ENCODE measurements around the gene NBAS. TPM values are rescaled to one million over a fixed set of nuclear protein-coding genes. Genes with fewer than 3 reads are reported as not detected.
A peak's percentile ranks its signal among the peaks of the same experiment; 100 is the strongest.

NBAS gene
- total and polyA plus RNA-seq, 5 experiments from 2014 or later: 19.0 to 35.0 (median 20.6) TPM

DNA sequence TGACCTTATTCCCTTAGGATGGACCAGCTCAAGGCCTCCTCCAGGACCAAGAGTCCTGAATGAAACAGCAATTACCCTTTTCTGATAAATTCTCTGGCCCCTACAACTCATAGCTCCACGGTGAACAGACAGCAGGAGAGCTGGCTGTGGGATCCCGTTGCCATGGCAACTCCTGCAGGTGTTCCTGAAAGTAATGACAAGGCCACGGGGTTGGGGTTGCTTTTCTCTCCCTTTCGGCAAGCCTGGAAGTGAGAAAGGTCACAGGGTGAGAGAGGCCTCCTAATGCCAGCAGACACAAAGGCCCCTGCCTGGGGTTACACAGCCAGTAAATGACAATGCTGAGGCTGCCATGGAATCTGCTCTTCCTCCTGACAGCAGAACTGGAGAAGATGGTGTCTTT, 403.0 kb downstream of the NBAS start:
- H3K4me1 Mint-ChIP-seq: peaks cover 10 to 19% (median 14%) of the 10 kb centered on the region in 4 donors
- no peak for DNase-seq
- POLR2A ChIA-PET: no interaction called here
- no peaks in the 10 kb centered on the region for H3K36me3 Mint-ChIP-seq
- ATAC-seq: no peak
- no peaks in the 10 kb centered on the region for H3K9me3 Mint-ChIP-seq
- no peak overlapping the region for H3K27ac Mint-ChIP-seq
- H3K4me3 Mint-ChIP-seq: no peak overlapping the region
- H3K27me3 Mint-ChIP-seq: no peaks in the 10 kb centered on the region

DNA sequence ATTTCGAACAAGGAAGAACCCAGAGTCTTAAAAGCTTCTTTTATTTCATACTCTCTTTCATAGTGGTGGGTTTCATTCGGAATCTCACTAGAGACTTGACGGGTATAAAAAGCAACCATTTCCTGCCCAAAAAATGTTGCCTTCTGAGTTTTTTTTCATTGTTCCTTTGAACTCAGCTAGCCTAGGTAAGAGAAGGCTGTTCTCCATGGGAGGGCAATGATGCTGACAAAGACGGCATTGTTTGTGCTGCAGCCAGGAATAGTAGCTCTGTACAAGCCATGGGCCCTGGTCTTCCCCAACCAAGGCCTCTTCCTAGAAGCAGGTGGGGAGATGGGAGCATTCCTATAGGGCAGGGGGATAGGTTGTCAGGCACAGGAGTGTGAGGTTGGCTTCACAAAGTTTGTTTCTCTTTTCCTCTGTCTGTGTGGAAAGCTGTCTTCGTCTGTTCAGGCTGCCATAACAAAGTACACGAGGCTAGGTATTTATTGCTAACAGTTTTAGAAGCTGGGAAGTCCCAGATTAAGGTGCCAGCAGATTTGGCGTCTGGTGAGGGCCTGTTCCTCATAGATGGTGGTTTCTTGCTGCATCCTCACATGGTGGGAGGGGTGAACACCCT, 405.1 kb downstream of the NBAS start:
- Mint-ChIP-seq H3K9me3 (no peaks in the 10 kb centered on the region), H3K27ac (peak overlapping the region in 9 of 10 donors; percentile 65 to 95 (median 89)), H3K4me1 (peaks cover 10 to 19% (median 13%) of the 10 kb centered on the region in 4 donors), H3K4me3 (peak overlapping the region in 8 of 10 donors; percentile 1 to 53 (median 22)), H3K27me3 (no peaks in the 10 kb centered on the region), H3K36me3 (peaks cover 0 to 2% (median 0%) of the 10 kb centered on the region in 3 donors)
- POLR2A ChIA-PET: no interaction called here
- peak in 3 of 10 donors; percentile 19 to 51 (median 48) for DNase-seq
- ATAC-seq: peak; percentile 50 to 80

DNA sequence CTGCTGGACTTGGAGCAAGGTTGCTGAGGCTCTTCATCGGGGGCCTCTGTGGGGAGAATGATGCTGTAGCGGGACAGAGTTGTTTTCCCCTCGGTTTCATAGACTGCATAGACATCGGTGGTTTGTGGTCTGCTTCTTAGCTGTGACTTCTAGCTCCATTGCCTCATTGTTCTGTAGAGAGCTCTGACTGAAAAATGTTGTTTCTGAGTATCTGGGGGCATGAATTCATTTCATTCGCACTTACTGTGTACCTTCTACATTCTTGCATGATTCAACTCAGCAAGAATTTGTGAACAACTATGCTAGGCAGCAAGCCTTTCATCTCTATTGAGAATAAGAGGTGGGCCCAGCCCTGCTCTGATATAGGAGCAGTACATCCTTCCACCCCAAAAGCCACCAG, 406.8 kb downstream of the NBAS start:
- Mint-ChIP-seq H3K27me3 (no peaks in the 10 kb centered on the region), H3K4me3 (no peak overlapping the region), H3K4me1 (peaks cover 10 to 19% (median 12%) of the 10 kb centered on the region in 4 donors), H3K9me3 (no peaks in the 10 kb centered on the region), H3K27ac (peak overlapping the region in 3 of 10 donors; percentile 21 to 41 (median 27)), H3K36me3 (peaks cover 0 to 2% (median 0%) of the 10 kb centered on the region in 3 donors)
- POLR2A ChIA-PET: no interaction called here
- DNase-seq (no peak), ATAC-seq (no peak)

DNA sequence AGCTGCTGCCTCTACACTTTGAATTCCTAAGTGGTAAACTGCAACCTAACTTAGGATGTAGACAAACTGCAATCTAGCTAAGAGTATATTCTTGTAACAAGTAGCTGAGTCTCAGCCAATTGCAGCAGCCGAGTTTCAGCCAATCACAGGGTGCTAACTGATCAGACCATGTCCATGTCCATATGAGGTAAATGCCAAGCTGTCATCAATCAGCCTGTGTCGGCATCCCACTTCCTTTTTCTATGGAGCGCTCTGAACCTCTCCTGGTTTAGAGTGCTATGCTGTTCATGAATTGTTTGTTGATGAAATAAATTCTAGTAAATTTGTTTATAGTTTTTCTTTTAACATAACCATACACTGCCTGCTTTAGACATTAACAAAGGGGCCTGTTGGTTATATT, 408.8 kb downstream of the NBAS start:
- no peak overlapping the region for H3K4me3 Mint-ChIP-seq
- DNase-seq (no peak), ATAC-seq (no peak)
- H3K36me3 Mint-ChIP-seq: peaks cover 0 to 2% (median 0%) of the 10 kb centered on the region in 3 donors
- H3K9me3 Mint-ChIP-seq: no peaks in the 10 kb centered on the region
- peaks cover 0 to 3% (median 0%) of the 10 kb centered on the region in 5 donors for H3K27me3 Mint-ChIP-seq
- POLR2A ChIA-PET: no interaction called here
- no peak overlapping the region for H3K27ac Mint-ChIP-seq
- H3K4me1 Mint-ChIP-seq: peaks cover 10 to 19% (median 12%) of the 10 kb centered on the region in 4 donors

DNA sequence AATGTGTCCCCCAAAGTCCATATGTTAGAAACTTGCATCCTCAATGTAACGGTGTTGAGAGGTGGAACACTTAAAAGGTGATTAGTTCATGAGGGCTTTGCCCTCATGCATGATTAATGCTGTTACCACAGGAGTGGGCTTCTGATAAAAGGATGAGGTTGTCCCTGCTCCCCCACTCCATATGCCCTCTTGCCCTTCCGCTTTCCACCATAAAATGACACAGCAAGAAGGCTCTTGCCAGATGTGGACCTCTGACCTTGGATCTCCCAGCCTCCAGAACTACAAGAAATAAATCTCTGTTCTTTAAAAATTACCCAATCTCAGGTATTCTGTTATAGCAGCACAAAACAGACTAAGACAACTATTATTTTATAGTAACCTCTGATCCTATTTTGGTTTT, 412.1 kb downstream of the NBAS start:
- no peak overlapping the region for H3K4me3 Mint-ChIP-seq

DNA sequence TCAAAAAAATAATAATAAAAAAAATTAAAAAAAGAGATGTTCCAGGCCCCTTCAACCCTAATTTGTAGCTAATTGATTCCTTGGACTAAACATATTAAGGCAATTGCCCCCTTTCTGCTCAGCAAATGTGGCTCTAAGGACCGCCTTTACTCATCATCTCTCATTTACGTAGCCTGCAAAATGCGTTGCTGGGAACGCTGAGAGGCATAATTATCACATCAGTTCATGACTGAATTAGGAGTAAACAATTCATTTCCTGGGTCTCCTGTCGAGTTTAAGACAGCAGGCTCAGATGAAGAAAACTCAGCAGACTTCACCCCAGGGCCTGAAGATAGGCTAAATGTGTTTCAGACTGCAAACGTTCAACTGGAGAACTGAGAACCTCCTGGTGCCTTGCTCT, 413.5 kb downstream of the NBAS start:
- DNase-seq (no peak), ATAC-seq (no peak)
- Mint-ChIP-seq H3K36me3 (no peaks in the 10 kb centered on the region), H3K9me3 (no peaks in the 10 kb centered on the region), H3K27me3 (peaks cover 0 to 7% (median 0%) of the 10 kb centered on the region in 5 donors), H3K27ac (no peak overlapping the region), H3K4me3 (no peak overlapping the region), H3K4me1 (peaks cover 3 to 7% (median 6%) of the 10 kb centered on the region in 4 donors)
- POLR2A ChIA-PET: no interaction called here

More for the DNA sequence above, 412.1 kb downstream of the NBAS start:
- no peaks in the 10 kb centered on the region for H3K4me1 Mint-ChIP-seq
- DNase-seq (no peak), ATAC-seq (no peak)
- no peaks in the 10 kb centered on the region for H3K9me3 Mint-ChIP-seq
- POLR2A ChIA-PET: no interaction called here
- H3K27me3 Mint-ChIP-seq: peaks cover 0 to 7% (median 0%) of the 10 kb centered on the region in 5 donors
- no peak overlapping the region for H3K27ac Mint-ChIP-seq
- peaks cover 0 to 2% (median 0%) of the 10 kb centered on the region in 3 donors for H3K36me3 Mint-ChIP-seq

DNA sequence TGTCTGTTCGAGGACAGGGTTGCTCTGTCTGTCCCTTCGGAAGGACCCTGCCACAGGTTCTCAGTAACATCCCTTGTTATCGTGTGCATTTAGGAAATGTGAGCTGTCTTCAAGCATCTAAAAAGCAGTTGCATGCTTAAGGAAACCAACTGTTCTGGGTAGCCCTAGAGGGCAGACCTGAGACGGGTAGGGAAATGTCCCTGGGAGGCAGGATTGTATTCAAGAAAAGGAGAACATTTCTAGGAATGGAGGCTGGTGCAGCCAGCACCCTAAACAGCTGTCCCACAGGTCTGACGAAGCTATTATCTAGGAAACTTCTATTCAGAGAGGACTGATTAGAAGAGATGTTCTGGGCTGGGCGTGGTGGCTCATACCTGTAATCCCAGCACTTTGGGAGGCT, 414.2 kb downstream of the NBAS start:
- POLR2A ChIA-PET: no interaction called here
- no peak overlapping the region for H3K27ac Mint-ChIP-seq
- H3K27me3 Mint-ChIP-seq: peaks cover 0 to 7% (median 0%) of the 10 kb centered on the region in 5 donors
- H3K4me3 Mint-ChIP-seq: no peak overlapping the region
- ATAC-seq (no peak), DNase-seq (no peak)
- no peaks in the 10 kb centered on the region for H3K36me3 Mint-ChIP-seq
- peaks cover 7 to 13% (median 13%) of the 10 kb centered on the region in 4 donors for H3K4me1 Mint-ChIP-seq
- no peaks in the 10 kb centered on the region for H3K9me3 Mint-ChIP-seq

DNA sequence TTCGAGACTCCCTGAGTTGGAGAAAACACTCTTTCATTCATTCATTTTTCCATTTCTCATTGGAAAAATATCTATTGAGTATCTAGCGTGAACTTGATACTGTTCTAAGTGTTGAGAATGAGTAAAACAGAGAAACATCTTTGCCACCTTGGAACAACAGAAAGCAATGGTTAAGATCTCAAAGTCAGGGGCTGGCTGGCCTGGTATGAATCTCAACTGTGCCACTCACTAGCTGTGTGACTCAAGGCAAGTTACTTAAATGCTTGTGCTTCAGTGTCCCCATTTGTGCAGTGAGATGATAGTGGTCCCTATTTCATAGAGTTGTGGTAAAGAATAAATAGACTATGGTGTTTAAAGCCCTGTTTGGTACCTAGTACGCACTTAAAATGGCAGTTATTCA, 415.2 kb downstream of the NBAS start:
- peaks cover 0 to 7% (median 0%) of the 10 kb centered on the region in 5 donors for H3K27me3 Mint-ChIP-seq
- H3K9me3 Mint-ChIP-seq: no peaks in the 10 kb centered on the region
- H3K4me3 Mint-ChIP-seq: no peak overlapping the region
- POLR2A ChIA-PET: no interaction called here
- H3K36me3 Mint-ChIP-seq: no peaks in the 10 kb centered on the region
- ATAC-seq (no peak), DNase-seq (no peak)
- peaks cover 12 to 24% (median 23%) of the 10 kb centered on the region in 4 donors for H3K4me1 Mint-ChIP-seq
- no peak overlapping the region for H3K27ac Mint-ChIP-seq

DNA sequence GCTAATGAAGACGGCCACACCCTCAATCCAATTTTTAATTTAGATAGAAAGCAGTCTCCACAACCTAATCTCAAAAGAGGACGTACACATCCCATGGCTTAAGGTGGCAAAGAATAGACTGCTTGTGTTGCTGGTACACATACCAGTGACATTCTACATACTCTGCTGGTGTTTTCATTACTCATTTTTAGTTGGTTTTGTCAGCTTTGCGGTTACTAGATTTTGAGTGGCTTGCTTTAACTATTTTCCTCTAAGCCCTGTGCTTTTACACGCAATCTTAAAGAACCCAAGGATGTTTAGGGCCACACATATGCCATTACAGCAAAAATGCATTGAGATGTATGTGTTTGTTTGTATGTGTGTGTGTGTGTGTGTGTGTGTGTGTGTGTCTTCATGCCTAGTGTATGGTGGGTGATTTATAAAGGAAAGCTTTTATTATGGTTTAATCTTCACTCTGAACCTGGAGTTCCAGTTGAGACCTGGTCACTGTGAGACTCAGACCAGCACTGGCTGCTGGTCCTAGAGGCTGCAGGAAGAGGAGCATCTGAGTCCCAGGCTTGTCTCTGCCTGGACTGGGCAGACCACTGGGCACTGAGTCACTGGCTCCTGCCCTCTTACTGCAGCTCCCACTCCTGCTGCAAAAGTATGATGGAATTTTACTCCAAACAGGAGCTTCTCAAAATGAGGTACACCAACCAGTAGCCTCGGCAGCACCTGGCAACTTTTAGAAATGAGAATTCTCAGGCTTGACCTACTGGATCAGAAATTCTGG, 415.9 kb downstream of the NBAS start:
- no peak overlapping the region for H3K4me3 Mint-ChIP-seq
- H3K9me3 Mint-ChIP-seq: no peaks in the 10 kb centered on the region
- ATAC-seq (no peak), DNase-seq (no peak)
- no peaks in the 10 kb centered on the region for H3K36me3 Mint-ChIP-seq
- peaks cover 0 to 7% (median 0%) of the 10 kb centered on the region in 5 donors for H3K27me3 Mint-ChIP-seq
- H3K4me1 Mint-ChIP-seq: peaks cover 12 to 24% (median 23%) of the 10 kb centered on the region in 4 donors
- POLR2A ChIA-PET: no interaction called here
- no peak overlapping the region for H3K27ac Mint-ChIP-seq

DNA sequence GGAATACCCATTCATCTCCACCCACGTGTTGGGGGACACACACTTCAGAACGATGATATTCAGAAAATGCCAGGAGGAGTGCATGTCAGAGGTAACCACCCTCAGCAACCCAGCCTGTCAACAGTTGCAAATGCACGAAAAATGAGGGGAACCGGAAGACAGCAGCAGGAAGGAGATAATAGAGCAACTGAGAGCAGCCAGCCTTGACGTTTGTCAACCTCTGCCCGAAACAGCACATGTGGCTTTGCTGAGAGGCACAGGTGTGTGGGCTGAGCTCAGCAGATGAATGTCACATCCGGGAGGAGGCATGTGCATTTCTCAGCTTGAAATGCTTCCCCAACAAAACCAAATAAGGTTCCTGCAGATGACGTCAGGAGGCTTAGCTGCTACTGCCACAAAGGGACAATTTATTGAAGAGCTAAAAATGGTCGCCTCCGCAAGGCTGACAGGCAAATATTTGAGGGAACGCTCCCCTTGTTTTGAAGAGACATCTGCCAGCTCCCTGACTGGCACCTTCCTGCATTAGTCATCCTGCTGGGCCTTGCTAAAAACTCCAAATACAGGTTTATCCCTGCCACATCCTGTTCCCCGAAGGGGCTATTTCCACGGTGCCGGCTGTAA, 419.0 kb downstream of the NBAS start:
- peak; percentile 25 to 85 (median 70) for DNase-seq
- peaks cover 0 to 7% (median 0%) of the 10 kb centered on the region in 9 donors for H3K9me3 Mint-ChIP-seq
- ATAC-seq: peak; percentile 99
- POLR2A ChIA-PET: interaction anchor here (0.9 kb wide), 1 partner anchor 419 kb away, joined by 4 read pairs; the partner anchor contains the start of gene NBAS
- peaks cover 0 to 7% (median 0%) of the 10 kb centered on the region in 5 donors for H3K27me3 Mint-ChIP-seq
- H3K4me3 Mint-ChIP-seq: peak overlapping the region; percentile 31 to 82 (median 74)
- peaks cover 12 to 24% (median 23%) of the 10 kb centered on the region in 4 donors for H3K4me1 Mint-ChIP-seq
- H3K36me3 Mint-ChIP-seq: peaks cover 0 to 5% (median 0%) of the 10 kb centered on the region in 3 donors
- H3K27ac Mint-ChIP-seq: peak overlapping the region; percentile 58 to 96 (median 92)

DNA sequence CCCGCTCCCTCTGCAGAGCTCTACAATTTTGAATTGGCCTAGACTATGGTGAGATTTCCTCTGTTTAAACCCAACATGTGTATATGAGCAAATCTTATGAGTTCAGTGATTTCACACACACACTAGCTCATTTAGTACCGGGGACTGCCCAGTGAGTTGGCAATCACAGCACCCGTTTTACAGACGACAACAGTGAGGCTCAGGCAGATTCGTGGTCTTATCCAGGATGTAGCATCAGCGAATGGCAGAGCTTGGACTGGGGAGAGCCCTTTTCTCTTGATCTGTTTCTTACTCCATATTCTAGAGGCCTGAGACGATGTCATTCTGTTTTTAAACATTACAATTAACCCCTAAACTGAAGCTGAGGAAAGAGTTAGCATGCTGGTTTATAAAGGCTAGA, 419.9 kb downstream of the NBAS start:
- no peak for ATAC-seq
- H3K4me3 Mint-ChIP-seq: peak overlapping the region in 2 of 10 donors; percentile 34 to 36
- H3K27me3 Mint-ChIP-seq: peaks cover 0 to 2% (median 0%) of the 10 kb centered on the region in 5 donors
- POLR2A ChIA-PET: interaction anchor here (0.9 kb wide), 1 partner anchor 420 kb away, joined by 4 read pairs; the partner anchor contains the start of gene NBAS
- H3K36me3 Mint-ChIP-seq: peaks cover 0 to 5% (median 0%) of the 10 kb centered on the region in 3 donors
- H3K4me1 Mint-ChIP-seq: peaks cover 12 to 24% (median 23%) of the 10 kb centered on the region in 4 donors
- no peak for DNase-seq
- H3K9me3 Mint-ChIP-seq: peaks cover 0 to 7% (median 0%) of the 10 kb centered on the region in 9 donors
- peak overlapping the region in 9 of 10 donors; percentile 58 to 96 (median 92) for H3K27ac Mint-ChIP-seq

DNA sequence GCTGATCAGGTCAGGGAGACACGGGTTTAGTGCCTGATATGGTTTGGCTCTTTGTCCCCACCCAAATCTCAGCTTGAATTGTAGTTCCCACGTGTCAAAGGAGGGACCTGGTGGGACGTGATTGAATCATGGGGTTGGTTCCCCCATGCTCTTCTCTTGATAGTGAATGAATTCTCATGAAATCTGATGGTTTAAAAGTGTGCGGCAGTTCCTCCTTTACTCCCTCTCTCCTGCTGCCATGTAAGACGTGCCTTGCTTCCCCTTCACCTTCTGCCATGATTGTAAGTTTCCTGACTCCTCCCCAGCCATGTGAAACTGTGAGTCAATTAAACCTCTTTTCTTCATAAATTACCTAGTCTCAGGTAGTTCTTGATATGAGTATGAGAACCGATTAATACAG, 424.5 kb downstream of the NBAS start:
- Mint-ChIP-seq H3K36me3 (peaks cover 0 to 5% (median 0%) of the 10 kb centered on the region in 3 donors), H3K4me3 (no peak overlapping the region)
- POLR2A ChIA-PET: no interaction called here

More for the DNA sequence above, 424.5 kb downstream of the NBAS start:
- Mint-ChIP-seq H3K27ac (peak overlapping the region in 1 of 10 donors; percentile 4), H3K9me3 (peaks cover 0 to 7% (median 0%) of the 10 kb centered on the region in 9 donors), H3K27me3 (peaks cover 0 to 3% (median 0%) of the 10 kb centered on the region in 5 donors), H3K4me1 (peaks cover 2 to 8% (median 7%) of the 10 kb centered on the region in 4 donors)
- DNase-seq: no peak
- no peak for ATAC-seq
